SHP77 (cell line): Measurements from ENCODE around the gene TMEM176B.
"Not testable (repeated sequence)": the region's sequence is repeated elsewhere in the genome, so short reads cannot be mapped to it uniquely, and the experiment has no call there.

Source experiments
- DNase-seq, 2 experiments: peaks; one replicate each; lab custom pipeline; 2025; lab: John Stamatoyannopoulos, UW

The TMEM176B gene

GRCh38 chr7:150790416-150791075 is 9.6 kb downstream of the TMEM176B start:
- no peak for DNase-seq

- DNase-seq, result no peak
These were observed 11.5 kb downstream of the TMEM176B start for GRCh38 chr7:150788474-150789269.

- peak in 1 of 2 experiments; percentile 14 for DNase-seq
These were observed 12.6 kb downstream of the TMEM176B start for GRCh38 chr7:150787321-150788281.

GRCh38 chr7:150784954-150785353 is 15.2 kb downstream of the TMEM176B start:
- DNase-seq, result no peak

GRCh38 chr7:150784120-150784736 is 15.9 kb downstream of the TMEM176B start:
- DNase-seq, result no peak

- DNase-seq, result no peak
These were observed 18.2 kb downstream of the TMEM176B start for GRCh38 chr7:150781961-150782360.

GRCh38 chr7:150781103-150781502 is 19.1 kb downstream of the TMEM176B start:
- no peak for DNase-seq

GRCh38 chr7:150780292-150780691 is 19.9 kb downstream of the TMEM176B start:
- no peak for DNase-seq

GRCh38 chr7:150778738-150779301 is 21.3 kb downstream of the TMEM176B start:
- DNase-seq, result peak; percentile 41 to 65

GRCh38 chr7:150778014-150778737 is 22.0 kb downstream of the TMEM176B start:
- no peak for DNase-seq

GRCh38 chr7:150774131-150774530 is 26.0 kb downstream of the TMEM176B start:
- DNase-seq, result not testable (repeated sequence)

GRCh38 chr7:150769768-150770167 is 30.4 kb downstream of the TMEM176B start:
- no peak for DNase-seq

- DNase-seq, result no peak
These were observed 33.8 kb downstream of the TMEM176B start for GRCh38 chr7:150766334-150766709.

GRCh38 chr7:150759479-150759878 is 40.7 kb downstream of the TMEM176B start:
- no peak for DNase-seq

- DNase-seq, result peak in 1 of 2 experiments; percentile 12
These were observed 43.3 kb downstream of the TMEM176B start for GRCh38 chr7:150756858-150757257.

- no peak for DNase-seq
These were observed 44.0 kb downstream of the TMEM176B start for GRCh38 chr7:150756166-150756565.

GRCh38 chr7:150755473-150756099 is 44.6 kb downstream of the TMEM176B start:
- DNase-seq, result no peak

- no peak for DNase-seq
These were observed 45.2 kb downstream of the TMEM176B start for GRCh38 chr7:150754951-150755350.

- no peak for DNase-seq
These were observed 46.1 kb downstream of the TMEM176B start for GRCh38 chr7:150753826-150754603.
